ENCODE data around the gene HIF1AN.

DNA sequence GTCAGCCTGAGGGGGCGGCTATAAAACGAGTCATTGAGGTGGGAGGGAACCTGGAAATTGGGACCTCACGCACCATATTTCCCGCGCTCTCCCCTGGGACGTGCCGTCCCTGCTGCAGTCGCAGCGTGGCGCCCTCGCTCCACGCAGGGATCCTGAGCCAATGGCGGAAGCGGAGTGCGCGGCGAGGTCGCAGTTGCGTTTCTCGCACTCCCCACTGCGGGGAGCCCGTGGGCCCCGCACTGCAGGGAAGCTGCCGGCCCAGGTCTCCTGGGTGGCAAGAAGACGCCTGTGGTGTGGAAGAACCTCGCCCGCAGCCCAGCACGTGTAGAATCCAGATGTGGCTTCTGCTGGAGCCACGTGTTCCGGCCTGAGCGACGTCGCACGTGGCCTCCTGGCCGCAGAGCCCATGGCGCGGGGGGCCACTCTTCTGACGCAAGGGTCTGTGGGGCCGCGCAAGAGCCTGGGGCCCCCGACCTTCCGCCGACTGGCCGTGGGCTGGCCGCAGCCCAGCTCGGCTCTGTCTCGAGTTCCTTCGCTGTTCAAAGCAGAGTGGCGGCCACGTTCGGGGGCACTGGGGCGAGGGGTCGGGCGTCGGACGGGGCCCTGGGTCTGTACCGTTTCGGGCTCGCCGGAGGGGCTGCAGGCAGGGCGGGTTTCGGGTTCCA, 26.4 kb downstream of the HIF1AN start:
- no peak for TF ChIP-seq POLR2A (IDR thresholded peaks at IDR 0.05; ENCODE audit: low read length)
- no peak for TF ChIP-seq GATA1 (IDR thresholded peaks at IDR 0.05; ENCODE audit: low read depth, low read length)

All from erythroblast (primary cell).